GM21367 (cell line): ENCODE results near the gene WDR43.

Source experiments
- ATAC-seq: cut with Tn5 transposase; IDR thresholded peaks from one replicate; pipeline ENCODE4 v1.9.1; 2021; ENCODE audit not compliant: unreplicated experiment

The WDR43 gene

GRCh38 chr2:28894470-28895188, at the start of gene WDR43:
Gene WDR43, plus strand, starts transcription at chr2:28894667. Its CDS starts 32 bp downstream, at chr2:28894699.
- ATAC-seq, result peak; percentile 79

DNA sequence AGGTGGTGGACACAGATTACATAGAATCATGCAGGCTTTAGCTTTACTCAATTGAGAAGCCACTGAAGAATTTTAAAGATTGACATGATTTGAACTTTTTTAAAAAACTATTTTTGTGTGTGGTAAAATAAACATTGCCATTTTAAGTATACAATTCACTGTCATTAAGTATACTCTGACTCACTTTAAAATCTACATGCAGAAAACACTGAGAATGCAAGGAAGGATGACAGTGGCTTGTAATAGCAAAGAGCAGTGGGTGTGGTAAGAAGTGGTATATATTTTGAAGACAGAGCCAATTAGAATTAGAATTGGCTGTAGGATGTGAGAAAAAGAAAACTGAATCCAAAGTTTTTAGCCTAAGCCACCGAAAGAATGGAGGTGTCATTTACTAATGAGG, 39.3 kb upstream of the WDR43 start:
- ATAC-seq, result no peak

- ATAC-seq, result no peak
These were observed 38.5 kb upstream of the WDR43 start for GRCh38 chr2:28855977-28856376.

DNA sequence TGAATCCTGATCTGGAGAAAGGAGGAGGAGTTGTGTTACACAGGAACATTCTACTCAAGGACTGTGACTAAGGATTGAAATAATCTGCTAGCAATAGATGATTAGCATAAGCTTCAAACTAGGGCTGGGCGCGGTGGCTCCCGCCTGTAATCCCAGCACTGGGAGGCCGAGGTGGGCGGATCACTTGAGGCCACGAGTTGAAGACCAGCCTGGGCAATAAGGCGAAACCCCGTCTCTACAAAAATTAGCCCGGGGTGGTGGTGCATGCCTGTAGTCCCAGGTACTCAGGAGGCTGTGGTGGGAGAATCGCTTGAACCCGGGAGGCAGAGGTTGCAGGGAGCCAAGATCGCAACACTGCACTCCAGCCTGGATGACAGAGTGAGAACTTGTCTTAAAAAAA, 25.9 kb upstream of the WDR43 start:
- ATAC-seq, result no peak

GRCh38 chr2:28869494-28870145, 24.8 kb upstream of the WDR43 start:
- peak; percentile 17 for ATAC-seq

DNA sequence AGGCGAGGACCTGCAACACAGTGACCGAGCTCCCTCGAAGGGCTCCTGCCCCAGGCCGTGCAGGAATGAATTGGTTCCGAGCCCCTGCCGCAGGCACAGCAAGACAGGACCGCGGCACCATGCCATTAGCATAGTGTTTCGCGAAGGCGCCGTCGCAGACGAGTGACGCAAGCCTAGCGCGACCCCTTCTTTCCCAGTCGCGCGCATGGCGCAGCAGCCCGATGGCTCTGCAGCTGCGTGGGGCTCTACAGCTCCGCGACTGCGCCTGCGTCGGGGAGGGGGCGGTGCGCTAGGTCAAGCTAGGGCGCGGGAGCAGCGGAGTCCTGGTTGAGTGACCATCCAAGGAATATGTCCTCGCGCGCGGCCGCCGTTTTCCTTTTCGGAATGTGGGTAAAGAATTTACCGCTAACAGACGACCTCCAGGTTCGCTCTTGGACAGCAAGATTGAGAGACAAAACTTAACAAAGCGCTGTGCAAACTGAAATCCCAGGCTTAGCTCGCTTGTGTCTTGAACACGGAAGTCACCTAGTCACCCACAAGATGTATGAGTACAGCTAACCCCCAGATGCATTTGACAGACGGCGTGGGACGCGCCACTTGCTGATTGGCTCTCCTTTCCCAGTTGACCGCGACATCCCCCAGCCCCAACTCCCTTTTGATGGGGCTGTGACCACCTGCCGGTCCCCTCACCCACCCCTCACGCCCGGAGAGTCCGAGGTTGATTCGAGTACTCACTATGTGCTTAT, 24.1 kb upstream of the WDR43 start, which contains the start of gene TRMT61B:
Gene TRMT61B (minus strand): TSS at position 164 of the 746 bp plus-strand sequence. CDS start 32 bp downstream, at position 132.
- peak; percentile 92 for ATAC-seq

DNA sequence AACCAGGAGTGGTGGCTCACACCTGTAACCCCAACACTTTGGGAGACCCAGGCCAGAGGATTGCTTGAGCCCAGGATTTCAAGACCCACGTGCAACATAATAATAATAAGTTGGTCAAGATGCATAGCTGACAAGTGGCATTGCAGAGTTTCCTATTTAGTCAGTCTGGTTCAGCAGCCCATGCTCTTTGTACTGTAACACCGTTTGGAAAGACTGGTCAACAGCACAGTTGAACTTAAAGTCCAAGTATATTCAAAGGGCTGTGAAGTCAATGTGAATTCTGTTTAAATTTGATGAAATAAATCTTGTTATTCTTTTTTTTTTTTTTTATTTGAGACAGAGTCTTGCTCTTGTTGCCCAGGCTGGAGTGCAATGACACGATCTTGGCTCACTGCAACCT, 22.8 kb upstream of the WDR43 start:
- ATAC-seq, result no peak

DNA sequence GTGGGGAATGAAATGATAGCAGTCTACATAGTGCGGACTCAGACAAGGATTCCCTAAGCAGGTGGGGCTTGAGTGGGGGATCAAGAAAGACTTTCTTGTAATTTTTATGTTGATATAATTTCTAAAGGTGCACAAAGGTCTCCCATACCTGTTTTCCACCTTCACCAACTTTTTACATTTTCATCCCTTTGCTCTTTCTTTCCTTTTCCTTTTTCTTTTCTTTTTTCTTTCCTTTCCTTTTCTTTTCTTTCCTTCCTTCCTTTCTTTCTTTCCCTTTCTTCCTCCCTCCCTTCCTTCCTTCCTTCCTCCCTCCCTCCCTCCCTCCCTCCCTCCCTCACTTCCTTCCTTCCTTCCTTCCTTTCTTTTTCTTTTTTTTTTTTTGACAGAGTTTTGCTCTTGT, 14.3 kb upstream of the WDR43 start:
- no peak for ATAC-seq

DNA sequence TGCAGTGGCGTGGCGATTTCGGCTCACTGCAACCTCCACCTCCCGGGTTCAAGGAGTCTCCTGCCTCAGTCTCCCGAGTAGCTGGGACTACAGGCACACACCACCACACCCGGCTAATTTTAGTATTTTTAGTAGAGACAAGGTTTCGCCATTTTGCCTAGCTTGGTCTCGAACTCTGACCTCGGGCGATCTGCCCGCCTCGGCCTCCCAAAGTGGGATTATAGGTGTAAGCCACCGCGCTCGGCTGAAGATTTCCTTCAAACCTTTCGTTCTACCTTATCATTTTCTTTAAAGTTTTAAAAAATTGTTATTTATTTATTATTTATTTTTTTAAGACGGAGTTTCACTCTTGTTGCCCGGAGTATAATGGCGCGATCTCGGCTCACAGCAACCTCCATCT, 979 bp upstream of the WDR43 start:
- no peak for ATAC-seq

GRCh38 chr2:28895189-28895893, 874 bp downstream of the WDR43 start:
- ATAC-seq, result peak; percentile 9

DNA sequence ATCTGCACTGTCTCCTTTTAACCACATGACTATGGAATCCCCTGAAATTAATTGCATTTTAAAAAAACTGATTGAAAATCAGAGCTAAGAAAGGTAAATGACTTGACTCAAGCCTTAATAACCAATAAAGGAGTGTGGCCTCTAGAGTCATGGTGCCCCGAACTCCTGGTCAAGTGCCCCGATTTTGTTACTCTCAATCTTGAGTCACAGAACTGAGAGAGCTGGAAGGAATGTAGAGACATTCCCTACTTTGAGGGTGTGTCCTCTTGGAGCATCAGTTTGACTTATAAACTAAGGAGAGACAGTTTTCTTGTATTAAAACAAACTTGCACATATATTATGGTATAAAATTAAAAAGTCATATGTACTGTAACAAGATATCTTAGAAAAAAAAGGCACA, 2.4 kb downstream of the WDR43 start:
- no peak for ATAC-seq

- ATAC-seq, result no peak
These were observed 3.6 kb downstream of the WDR43 start for GRCh38 chr2:28898048-28898447.

- no peak for ATAC-seq
These were observed 6.7 kb downstream of the WDR43 start for GRCh38 chr2:28901202-28901601.

GRCh38 chr2:28901841-28902240, 7.4 kb downstream of the WDR43 start:
- ATAC-seq, result no peak

DNA sequence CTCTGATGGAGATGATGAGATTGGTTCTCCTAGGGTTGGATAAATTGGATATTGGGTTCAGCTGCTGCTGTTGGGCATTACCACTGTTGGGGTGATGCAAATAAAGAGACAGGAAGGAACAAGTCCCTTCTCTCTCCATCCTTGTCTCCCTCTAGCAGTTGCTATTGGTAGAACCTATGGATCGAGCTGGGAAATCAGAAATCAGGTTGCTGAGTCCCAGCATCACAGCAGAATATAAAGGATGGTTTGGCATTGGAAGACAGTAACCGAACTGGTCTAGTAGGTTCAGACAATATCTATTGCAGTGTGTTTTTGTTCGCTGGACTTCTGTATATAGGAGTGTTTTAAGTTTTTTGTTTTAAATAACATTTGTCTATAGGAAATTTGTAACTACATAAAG, 8.1 kb downstream of the WDR43 start:
- no peak for ATAC-seq

DNA sequence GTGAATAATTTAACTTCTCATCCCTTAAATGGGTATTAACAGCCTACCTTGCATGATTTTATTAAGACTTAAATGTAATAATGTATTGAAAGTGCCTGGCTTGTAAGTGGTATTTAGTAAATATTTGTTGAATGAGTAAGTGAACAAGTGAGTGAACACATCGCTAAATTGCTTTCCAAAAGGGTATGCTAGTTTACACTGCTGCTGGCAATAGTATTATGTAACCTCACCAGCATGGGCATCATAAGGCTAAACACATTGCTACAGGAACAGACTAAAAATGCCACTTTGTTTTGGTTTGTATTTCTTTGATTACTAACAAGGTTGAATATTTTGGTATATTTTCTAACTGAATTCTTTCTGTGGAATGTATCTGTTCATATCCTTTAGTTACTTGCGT, 9.8 kb downstream of the WDR43 start:
- ATAC-seq, result no peak

DNA sequence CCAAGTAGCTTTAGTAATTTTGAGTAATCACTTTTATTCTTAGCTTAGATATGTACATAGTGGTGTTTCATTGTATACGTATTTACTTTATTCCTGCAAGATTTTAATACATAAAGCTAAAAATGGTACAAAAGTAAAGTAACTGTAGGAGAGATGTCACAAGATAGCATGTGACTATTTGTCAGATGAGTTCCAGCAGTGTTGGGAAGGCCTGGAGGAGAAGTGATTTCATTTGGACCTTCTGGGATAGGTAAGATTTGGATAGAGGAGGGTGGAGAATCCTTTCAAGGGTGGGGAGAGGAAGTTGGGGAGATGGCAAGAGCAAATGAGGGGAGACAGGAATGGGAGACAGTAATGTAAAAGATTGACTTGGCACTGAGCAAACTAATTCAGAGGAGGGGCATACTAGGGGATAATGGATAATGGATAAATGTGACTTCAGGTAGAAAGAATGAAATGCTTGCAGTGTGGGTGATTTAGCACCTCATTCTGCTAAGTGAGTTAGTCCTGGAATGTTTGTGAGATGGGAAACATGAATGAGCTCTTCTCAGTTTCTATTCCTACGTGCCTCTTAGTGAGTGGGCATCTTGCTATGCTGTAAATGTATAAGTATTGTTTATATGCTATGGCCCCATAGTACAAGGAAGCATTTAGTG, 10.5 kb downstream of the WDR43 start:
- no peak for ATAC-seq

GRCh38 chr2:28905533-28905932, 11.1 kb downstream of the WDR43 start:
- no peak for ATAC-seq

GRCh38 chr2:28906376-28906775, 11.9 kb downstream of the WDR43 start:
- no peak for ATAC-seq

DNA sequence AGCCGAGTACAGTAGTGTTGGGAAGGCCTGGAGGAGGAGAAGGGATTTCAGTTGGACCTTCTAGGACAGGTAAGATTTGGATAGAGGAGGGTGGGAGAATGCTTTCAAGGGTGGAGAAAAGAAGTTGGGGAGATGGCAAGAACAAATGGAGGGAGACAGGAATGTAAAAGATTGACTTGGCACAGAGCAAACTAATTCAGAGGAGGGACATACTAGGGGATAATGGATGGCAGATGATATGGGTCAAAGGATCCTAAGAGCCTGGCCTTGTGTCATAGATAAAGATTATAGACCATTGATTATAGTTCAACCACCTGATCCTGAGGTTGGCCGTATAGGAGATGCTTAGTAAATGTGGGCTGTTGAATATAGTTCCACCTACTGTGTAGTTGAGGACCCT, 12.4 kb downstream of the WDR43 start:
- ATAC-seq, result no peak

DNA sequence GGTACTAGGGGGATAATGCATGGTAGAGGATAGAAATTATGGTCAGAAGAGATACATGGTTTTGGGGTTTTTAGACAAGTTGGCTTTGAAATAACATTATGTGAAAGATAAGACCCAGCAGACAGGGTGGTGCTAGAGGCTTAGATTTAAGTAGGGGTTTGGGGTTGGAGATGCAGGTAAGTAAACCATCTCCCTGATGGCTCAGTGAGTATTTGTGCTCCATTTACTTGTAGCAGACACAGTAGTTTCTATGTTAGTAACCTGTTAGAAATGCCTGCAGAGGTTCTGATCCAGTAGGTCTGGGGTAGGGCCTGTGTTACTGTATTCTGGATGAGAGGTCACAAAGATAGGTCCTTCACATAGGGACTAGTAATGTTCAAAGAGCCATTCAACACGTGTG, 13.7 kb downstream of the WDR43 start:
- ATAC-seq, result no peak
